ENCODE data around the gene TRPC4. TPM values are rescaled to one million over a fixed set of nuclear protein-coding genes. Genes with fewer than 3 reads are reported as not detected.
A peak's percentile ranks its signal among the peaks of the same experiment; 100 is the strongest.

TRPC4 gene
- total RNA-seq, 4 donors from 2014 or later, result 0.60 to 1.2 (median 1.1) TPM; not detected in 1

- Histone ChIP-seq H3K4me1 (no peaks in the 10 kb centered on the region), H3K27me3 (no peaks in the 10 kb centered on the region), H3K9me3 (no peaks in the 10 kb centered on the region), H3K36me3 (no peaks in the 10 kb centered on the region), H3K27ac (no peak overlapping the region), H3K4me3 (no peak overlapping the region)
- TF ChIP-seq POLR2A (IDR thresholded peaks at IDR 0.05), result no peak
- no peak for TF ChIP-seq EP300 (IDR thresholded peaks at IDR 0.05)
- TF ChIP-seq CTCF (IDR thresholded peaks at IDR 0.05), result no peak
- DNase-seq (ENCODE audit: low spot score in 2 of 2), result no peak
- 67 to 70% methylated on average over 3 of the region's 3 CpGs for WGBS, 2 donors
These were observed 223.0 kb downstream of the TRPC4 start for GRCh38 chr13:37646531-37646930.

GRCh38 chr13:37645181-37645740, 224.3 kb downstream of the TRPC4 start:
- Histone ChIP-seq H3K4me1 (no peaks in the 10 kb centered on the region), H3K4me3 (no peak overlapping the region), H3K27ac (no peak overlapping the region), H3K36me3 (no peaks in the 10 kb centered on the region), H3K9me3 (no peaks in the 10 kb centered on the region), H3K27me3 (no peaks in the 10 kb centered on the region)
- no peak for TF ChIP-seq CTCF (IDR thresholded peaks at IDR 0.05)
- no peak for TF ChIP-seq EP300 (IDR thresholded peaks at IDR 0.05)
- no peak for TF ChIP-seq POLR2A (IDR thresholded peaks at IDR 0.05)
- WGBS, 2 donors, result 33 to 36% methylated on average over 7 of the region's 7 CpGs
- DNase-seq (ENCODE audit: low spot score in 2 of 2), result no peak

- H3K4me3 ChIP-seq, result no peak overlapping the region
- H3K4me1 ChIP-seq, result no peaks in the 10 kb centered on the region
- no peaks in the 10 kb centered on the region for H3K27me3 ChIP-seq
- no peaks in the 10 kb centered on the region for H3K9me3 ChIP-seq
- no peak for DNase-seq (ENCODE audit: low spot score in 2 of 2)
- TF ChIP-seq EP300 (IDR thresholded peaks at IDR 0.05) (no peak), POLR2A (IDR thresholded peaks at IDR 0.05) (no peak), CTCF (IDR thresholded peaks at IDR 0.05) (no peak)
- WGBS, 2 donors, result 95 to 98% methylated on average over 2 of the region's 2 CpGs
- H3K27ac ChIP-seq, result no peak overlapping the region
- H3K36me3 ChIP-seq, result no peaks in the 10 kb centered on the region
These were observed 228.2 kb downstream of the TRPC4 start for GRCh38 chr13:37641391-37641790.

DNA sequence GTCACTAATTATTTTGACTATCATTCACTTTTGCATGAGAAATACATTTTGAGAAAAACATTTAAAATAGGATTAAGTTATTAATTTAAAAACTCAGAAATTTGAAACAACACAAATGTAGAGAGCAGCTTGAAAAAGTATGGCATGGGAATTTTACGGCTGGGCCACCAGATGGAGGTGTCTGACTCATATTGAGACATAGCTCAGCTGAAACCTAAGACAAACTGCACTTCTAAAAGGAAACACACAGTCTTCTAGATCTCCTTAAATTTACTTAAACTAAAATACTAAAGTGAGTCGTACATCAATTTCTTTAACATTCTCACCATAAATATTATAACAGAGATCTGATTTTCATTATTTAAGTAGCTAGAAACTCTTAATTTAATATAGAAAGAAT, 229.1 kb downstream of the TRPC4 start:
- H3K27ac ChIP-seq, result no peak overlapping the region
- DNase-seq (ENCODE audit: low spot score in 2 of 2), result no peak
- 22 to 24% methylated on average over 2 of the region's 2 CpGs for WGBS, 2 donors

GRCh38 chr13:37636701-37637100, 232.9 kb downstream of the TRPC4 start:
- WGBS, 2 donors, result 83 to 87% methylated on average over 8 of the region's 8 CpGs
- H3K4me3 ChIP-seq, result no peak overlapping the region
- TF ChIP-seq CTCF (IDR thresholded peaks at IDR 0.05) (no peak), EP300 (IDR thresholded peaks at IDR 0.05) (no peak), POLR2A (IDR thresholded peaks at IDR 0.05) (no peak)

More for the DNA sequence above, 229.1 kb downstream of the TRPC4 start:
- TF ChIP-seq POLR2A (IDR thresholded peaks at IDR 0.05) (no peak), EP300 (IDR thresholded peaks at IDR 0.05) (no peak), CTCF (IDR thresholded peaks at IDR 0.05) (peak in 3 of 5 experiments; percentile 7 to 39 (median 32))
- no peaks in the 10 kb centered on the region for H3K9me3 ChIP-seq
- H3K4me3 ChIP-seq, result no peak overlapping the region
- no peaks in the 10 kb centered on the region for H3K4me1 ChIP-seq
- H3K36me3 ChIP-seq, result no peaks in the 10 kb centered on the region
- H3K27me3 ChIP-seq, result no peaks in the 10 kb centered on the region

More at GRCh38 chr13:37636701-37637100, 232.9 kb downstream of the TRPC4 start:
- DNase-seq (ENCODE audit: low spot score in 2 of 2), result no peak
- H3K27me3 ChIP-seq, result no peaks in the 10 kb centered on the region
- no peaks in the 10 kb centered on the region for H3K36me3 ChIP-seq
- H3K27ac ChIP-seq, result no peak overlapping the region
- H3K4me1 ChIP-seq, result no peaks in the 10 kb centered on the region
- no peaks in the 10 kb centered on the region for H3K9me3 ChIP-seq
